Stimulated activated CD4-positive, alpha-beta T cell treated with anti-CD3 and anti-CD28 coated beads, TNF-alpha, amount 100 ng/mL, for 1 hour (primary cell): ENCODE results near the gene ZNF462.

Source experiments
- DNase-seq, 3 donors: peaks; one replicate each; pipeline ENCODE4 v3.0.0-alpha.2; 2020; ENCODE audit warnings: low read depth in 3 of 3, low spot score in 1 of 3

The ZNF462 gene

GRCh38 chr9:106928350-106928749 is 65.4 kb downstream of the ZNF462 start:
- DNase-seq, result no peak

- no peak for DNase-seq
These were observed 66.7 kb downstream of the ZNF462 start for GRCh38 chr9:106929471-106930177.

GRCh38 chr9:106930477-106930876 is 67.5 kb downstream of the ZNF462 start:
- no peak for DNase-seq

GRCh38 chr9:106931466-106931865 is 68.5 kb downstream of the ZNF462 start:
- no peak for DNase-seq

GRCh38 chr9:106932178-106932577 is 69.2 kb downstream of the ZNF462 start:
- no peak for DNase-seq

GRCh38 chr9:106932675-106933074 is 69.7 kb downstream of the ZNF462 start:
- DNase-seq, result no peak

- DNase-seq, result no peak
These were observed 70.5 kb downstream of the ZNF462 start for GRCh38 chr9:106933470-106933869.

- no peak for DNase-seq
These were observed 71.7 kb downstream of the ZNF462 start for GRCh38 chr9:106934442-106935238.

- DNase-seq, result no peak
These were observed 73.7 kb downstream of the ZNF462 start for GRCh38 chr9:106936680-106937079.

- no peak for DNase-seq
These were observed 79.0 kb downstream of the ZNF462 start for GRCh38 chr9:106941916-106942315.

GRCh38 chr9:106945727-106946660 is 83.0 kb downstream of the ZNF462 start:
- no peak for DNase-seq

- no peak for DNase-seq
These were observed 84.3 kb downstream of the ZNF462 start for GRCh38 chr9:106947106-106947900.

- DNase-seq, result no peak
These were observed 90.2 kb downstream of the ZNF462 start for GRCh38 chr9:106953174-106953573.

- DNase-seq, result no peak
These were observed 91.6 kb downstream of the ZNF462 start for GRCh38 chr9:106954558-106954957.

GRCh38 chr9:106954974-106955850 is 92.2 kb downstream of the ZNF462 start:
- DNase-seq, result no peak

- DNase-seq, result no peak
These were observed 94.0 kb downstream of the ZNF462 start for GRCh38 chr9:106956971-106957370.

- DNase-seq, result no peak
These were observed 96.1 kb downstream of the ZNF462 start for GRCh38 chr9:106958955-106959657.

GRCh38 chr9:106960258-106960657 is 97.3 kb downstream of the ZNF462 start:
- DNase-seq, result no peak

GRCh38 chr9:106961623-106962022 is 98.7 kb downstream of the ZNF462 start:
- DNase-seq, result no peak
